Activated naive CD8-positive, alpha-beta T cell treated with anti-CD3 and anti-CD28 coated beads for 36 hours (primary cell): ENCODE data around the gene HUWE1. TPM values are rescaled to one million over a fixed set of nuclear protein-coding genes. Genes with fewer than 3 reads are reported as not detected.

Source experiments
- DNase-seq: peaks from one replicate; pipeline ENCODE4 v3.0.0; 2021
- H3K27ac Mint-ChIP-seq: one replicate; pipeline ENCODE4 v1.8.0; 2022; ENCODE audit warnings: mild to moderate bottlenecking, moderate library complexity, mixed read lengths
- H3K27me3 Mint-ChIP-seq: one replicate; pipeline ENCODE4 v1.8.0; 2022; ENCODE audit warnings: mild to moderate bottlenecking, mixed read lengths
- H3K36me3 Mint-ChIP-seq: one replicate; pipeline ENCODE4 v1.8.0; 2021; ENCODE audit warnings: mild to moderate bottlenecking, mixed read lengths
- H3K4me1 Mint-ChIP-seq: one replicate; pipeline ENCODE4 v1.8.0; 2021; ENCODE audit warnings: mixed read lengths
- H3K4me3 Mint-ChIP-seq: one replicate; pipeline ENCODE4 v1.8.0; 2022; ENCODE audit warnings: mild to moderate bottlenecking, moderate library complexity, mixed read lengths
- H3K9me3 Mint-ChIP-seq: one replicate; pipeline ENCODE4 v1.8.0; 2022; ENCODE audit warnings: mixed read lengths
- total RNA-seq, 2 experiments: library from RNA; stranded (reverse); gene quantifications; one replicate each; pipeline ENCODE4 v1.2.3, GENCODE V29; 2021

The HUWE1 gene
- total RNA-seq, 2 experiments from 2014 or later: 261 to 273 TPM

DNA sequence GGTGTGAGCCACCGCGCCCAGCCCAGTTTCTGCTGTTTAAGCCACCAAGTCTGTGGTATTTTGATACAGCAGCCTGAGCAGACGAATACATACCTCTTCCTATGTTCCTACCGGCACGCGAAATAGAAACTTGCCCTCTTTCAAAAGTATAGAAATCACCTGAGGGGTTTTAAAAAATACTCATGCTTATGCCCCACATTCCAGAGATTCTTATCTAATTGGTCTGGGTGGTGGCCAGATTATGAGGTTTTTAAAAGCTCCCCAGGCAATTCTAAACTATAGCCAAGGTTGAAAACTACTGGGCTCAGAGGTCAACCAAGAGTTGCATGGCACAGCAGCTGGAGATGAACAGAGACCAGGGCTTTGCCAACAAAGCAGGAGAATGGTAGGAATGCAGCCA is 24.9 kb upstream of the HUWE1 start:
- Mint-ChIP-seq H3K9me3 (no peaks in the 10 kb centered on the region), H3K27ac (no peak overlapping the region), H3K4me1 (peaks cover 20% of the 10 kb centered on the region), H3K36me3 (peaks cover 21% of the 10 kb centered on the region), H3K27me3 (no peaks in the 10 kb centered on the region), H3K4me3 (no peak overlapping the region)
- no peak for DNase-seq

DNA sequence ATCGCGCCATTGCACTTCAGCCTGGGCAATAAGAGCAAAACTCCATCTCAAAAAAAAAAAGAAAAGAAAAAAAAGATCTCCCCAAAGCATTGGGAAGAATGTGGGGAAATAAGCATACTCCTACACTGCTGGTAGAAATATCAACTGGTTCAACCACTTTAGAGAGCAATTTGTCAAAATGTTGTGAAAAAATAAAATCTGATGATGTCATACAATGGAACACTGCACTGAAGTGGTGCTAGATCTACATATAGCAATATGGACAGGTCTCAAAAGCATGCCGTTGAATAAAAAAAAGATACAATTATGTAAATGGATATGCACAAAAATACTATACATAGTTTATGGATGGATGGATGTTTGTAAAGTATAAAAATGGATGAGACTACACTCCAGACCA is 18.3 kb upstream of the HUWE1 start:
- no peaks in the 10 kb centered on the region for H3K4me1 Mint-ChIP-seq
- H3K9me3 Mint-ChIP-seq: peaks cover 2% of the 10 kb centered on the region
- H3K36me3 Mint-ChIP-seq: peaks cover 8% of the 10 kb centered on the region
- no peak overlapping the region for H3K27ac Mint-ChIP-seq
- no peak for DNase-seq
- no peak overlapping the region for H3K4me3 Mint-ChIP-seq
- H3K27me3 Mint-ChIP-seq: no peaks in the 10 kb centered on the region

GRCh38 chrX:53704294-53704693 is 17.8 kb upstream of the HUWE1 start:
- H3K36me3 Mint-ChIP-seq: peaks cover 12% of the 10 kb centered on the region
- no peaks in the 10 kb centered on the region for H3K4me1 Mint-ChIP-seq
- no peak overlapping the region for H3K27ac Mint-ChIP-seq
- no peak overlapping the region for H3K4me3 Mint-ChIP-seq
- H3K9me3 Mint-ChIP-seq: peaks cover 2% of the 10 kb centered on the region
- no peaks in the 10 kb centered on the region for H3K27me3 Mint-ChIP-seq
- DNase-seq: no peak

DNA sequence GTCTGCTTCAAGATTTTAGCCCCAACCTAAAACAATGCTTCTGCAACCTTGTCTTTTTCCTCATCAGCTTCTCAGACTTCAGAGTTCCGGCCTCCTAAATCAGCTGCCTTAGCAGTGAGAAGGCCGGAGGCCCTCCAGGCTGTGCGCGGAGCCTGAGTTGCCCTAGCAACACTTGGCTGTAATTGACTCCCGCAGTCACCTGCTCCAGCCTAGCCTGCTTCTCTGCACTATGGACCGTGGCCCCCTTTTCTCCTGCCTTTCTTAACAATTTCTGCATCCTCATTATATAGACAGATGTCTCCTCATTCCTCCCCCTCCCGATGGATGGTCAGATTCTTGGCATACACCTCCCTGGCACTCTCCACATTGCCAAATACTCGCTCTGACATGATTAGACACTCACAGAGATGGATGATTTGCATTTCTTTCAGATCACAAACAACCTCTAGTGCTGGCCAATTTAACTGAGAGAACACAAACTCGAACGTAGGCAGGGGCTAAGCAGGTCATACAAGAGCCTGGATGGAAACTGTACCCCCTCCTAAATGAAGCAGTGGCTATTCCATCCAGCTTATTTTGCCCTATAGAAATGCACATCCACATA is 9.5 kb upstream of the HUWE1 start:
- Mint-ChIP-seq H3K27ac (no peak overlapping the region), H3K4me3 (no peak overlapping the region), H3K27me3 (no peaks in the 10 kb centered on the region), H3K36me3 (peaks cover 8% of the 10 kb centered on the region), H3K9me3 (peaks cover 1% of the 10 kb centered on the region), H3K4me1 (peaks cover 11% of the 10 kb centered on the region)
- no peak for DNase-seq

DNA sequence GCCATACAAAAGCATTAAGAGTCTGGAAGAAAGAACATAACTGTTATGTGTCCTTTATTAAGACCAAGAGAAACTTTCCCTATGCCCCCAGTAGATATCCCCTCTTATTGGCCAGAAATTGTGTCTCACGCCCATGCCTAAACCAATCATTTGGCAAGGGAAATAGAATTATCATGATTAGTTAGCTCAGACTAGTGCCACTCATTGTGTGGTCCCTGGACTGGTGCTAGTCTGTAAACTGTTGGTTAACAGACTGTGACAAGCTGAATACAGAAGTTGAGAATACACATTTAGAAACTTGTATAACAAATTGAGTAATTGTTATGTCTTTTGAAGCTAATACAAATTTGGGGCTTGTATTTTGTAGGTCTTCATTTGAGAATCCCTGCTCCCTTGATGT is 8.1 kb upstream of the HUWE1 start:
- H3K4me3 Mint-ChIP-seq: no peak overlapping the region
- H3K36me3 Mint-ChIP-seq: peaks cover 3% of the 10 kb centered on the region
- no peaks in the 10 kb centered on the region for H3K27me3 Mint-ChIP-seq
- peaks cover 1% of the 10 kb centered on the region for H3K9me3 Mint-ChIP-seq
- no peak for DNase-seq
- no peak overlapping the region for H3K27ac Mint-ChIP-seq
- H3K4me1 Mint-ChIP-seq: peaks cover 13% of the 10 kb centered on the region

DNA sequence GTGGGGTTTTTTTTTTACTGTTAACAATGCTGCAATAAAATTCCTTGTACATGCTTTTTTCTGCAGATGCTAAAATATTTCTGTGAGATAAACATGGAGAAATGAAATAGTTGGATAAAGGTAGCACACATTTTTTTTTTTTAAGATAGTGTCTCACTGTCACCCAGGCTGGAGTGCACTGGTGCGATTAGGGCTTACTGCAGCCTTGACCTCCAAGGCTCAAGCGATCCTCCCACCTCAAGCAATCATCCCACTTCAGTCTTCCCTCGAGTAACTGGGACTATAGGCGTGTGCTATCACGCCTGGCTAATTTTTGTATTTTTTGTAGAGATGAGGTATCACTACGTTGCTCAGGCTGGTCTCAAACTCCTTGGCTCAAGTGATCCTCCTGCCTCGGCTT is 1.8 kb upstream of the HUWE1 start:
- Mint-ChIP-seq H3K9me3 (peaks cover 1% of the 10 kb centered on the region), H3K27me3 (no peaks in the 10 kb centered on the region), H3K27ac (no peak overlapping the region), H3K4me1 (peaks cover 12% of the 10 kb centered on the region), H3K4me3 (no peak overlapping the region), H3K36me3 (peaks cover 12% of the 10 kb centered on the region)
- DNase-seq: no peak

- H3K27ac Mint-ChIP-seq: peak overlapping the region; percentile 96
- no peak for DNase-seq
These were observed 808 bp downstream of the HUWE1 start for GRCh38 chrX:53685711-53686110.

DNA sequence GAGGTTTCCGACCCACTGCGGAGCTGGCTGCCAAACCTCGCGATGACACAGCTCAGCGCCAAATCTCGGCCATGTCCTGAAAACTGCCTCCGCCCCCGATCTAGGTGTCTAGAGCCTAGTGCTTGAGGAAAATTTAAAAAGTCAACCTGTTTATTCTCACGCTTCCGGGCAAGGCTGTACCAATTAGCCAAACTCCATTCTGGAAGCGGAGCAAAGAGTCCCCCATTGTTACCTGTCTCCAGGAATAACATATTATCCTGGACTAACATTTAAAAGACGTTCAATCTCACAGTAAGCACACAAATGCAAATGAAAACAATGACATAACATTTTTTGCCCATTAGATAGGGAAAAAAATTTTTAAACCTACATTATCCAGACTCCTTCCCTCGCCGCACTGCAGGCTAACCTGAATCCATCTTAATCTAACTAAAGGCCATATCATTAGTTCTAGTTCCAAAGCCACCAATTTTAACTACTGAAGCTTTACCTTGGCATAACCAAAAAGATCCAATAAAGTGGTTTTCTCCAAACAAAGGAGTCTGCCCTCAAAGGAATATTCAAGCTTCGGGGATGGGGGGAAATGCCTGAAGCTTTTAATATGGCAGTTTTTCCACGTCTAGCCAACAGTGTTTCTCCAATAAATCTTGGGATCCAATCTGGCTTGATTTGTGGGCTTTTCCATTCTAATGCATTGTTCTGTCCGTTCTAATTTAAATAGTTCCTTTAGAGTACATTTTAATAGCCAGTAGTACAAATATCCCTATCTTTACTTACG is 1.9 kb downstream of the HUWE1 start:
- Mint-ChIP-seq H3K36me3 (peaks cover 42% of the 10 kb centered on the region), H3K9me3 (peaks cover 1% of the 10 kb centered on the region), H3K4me3 (peak overlapping the region; percentile 95), H3K27me3 (no peaks in the 10 kb centered on the region), H3K4me1 (peaks cover 24% of the 10 kb centered on the region), H3K27ac (peak overlapping the region; percentile 96)
- no peak for DNase-seq

More at GRCh38 chrX:53685711-53686110, 808 bp downstream of the HUWE1 start:
- Mint-ChIP-seq H3K27me3 (no peaks in the 10 kb centered on the region), H3K4me3 (peak overlapping the region; percentile 95), H3K36me3 (peaks cover 34% of the 10 kb centered on the region), H3K9me3 (peaks cover 1% of the 10 kb centered on the region), H3K4me1 (peaks cover 17% of the 10 kb centered on the region)

GRCh38 chrX:53683556-53684414 is 2.7 kb downstream of the HUWE1 start:
- H3K27me3 Mint-ChIP-seq: no peaks in the 10 kb centered on the region
- peaks cover 25% of the 10 kb centered on the region for H3K4me1 Mint-ChIP-seq
- peak overlapping the region; percentile 95 for H3K4me3 Mint-ChIP-seq
- H3K9me3 Mint-ChIP-seq: peaks cover 1% of the 10 kb centered on the region
- H3K36me3 Mint-ChIP-seq: peaks cover 48% of the 10 kb centered on the region
- peak overlapping the region; percentile 96 for H3K27ac Mint-ChIP-seq
- DNase-seq: peak; percentile 89

GRCh38 chrX:53682885-53683555 is 3.5 kb downstream of the HUWE1 start:
- peaks cover 51% of the 10 kb centered on the region for H3K36me3 Mint-ChIP-seq
- H3K27ac Mint-ChIP-seq: peak overlapping the region; percentile 96
- H3K4me3 Mint-ChIP-seq: peak overlapping the region; percentile 95
- peak; percentile 36 for DNase-seq
- H3K27me3 Mint-ChIP-seq: no peaks in the 10 kb centered on the region
- H3K4me1 Mint-ChIP-seq: peaks cover 28% of the 10 kb centered on the region
- H3K9me3 Mint-ChIP-seq: peaks cover 1% of the 10 kb centered on the region

GRCh38 chrX:53681661-53682060 is 4.9 kb downstream of the HUWE1 start:
- peak overlapping the region; percentile 82 for H3K4me3 Mint-ChIP-seq
- peaks cover 28% of the 10 kb centered on the region for H3K4me1 Mint-ChIP-seq

DNA sequence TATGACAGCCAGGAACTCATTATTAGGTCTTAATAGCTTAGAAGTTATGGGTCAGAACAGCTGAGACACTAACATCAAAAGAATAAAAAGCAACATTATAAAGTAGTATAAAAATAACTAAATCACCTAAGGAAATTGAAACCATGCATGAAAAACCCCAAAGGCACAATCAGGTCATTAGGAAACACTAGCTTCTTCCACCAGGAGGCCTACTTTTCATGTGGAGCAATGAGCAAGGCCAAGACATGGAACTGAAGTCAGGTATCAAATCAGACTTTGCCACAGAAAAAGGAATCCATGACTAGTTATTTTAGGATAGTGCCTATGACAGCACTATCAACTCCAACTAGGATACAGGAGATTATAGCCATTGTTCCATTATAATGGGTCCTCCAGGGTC is 7.9 kb downstream of the HUWE1 start:
- Mint-ChIP-seq H3K4me1 (peaks cover 41% of the 10 kb centered on the region), H3K27me3 (no peaks in the 10 kb centered on the region), H3K4me3 (no peak overlapping the region), H3K27ac (peak overlapping the region; percentile 60), H3K9me3 (peaks cover 1% of the 10 kb centered on the region), H3K36me3 (peaks cover 52% of the 10 kb centered on the region)
- no peak for DNase-seq

More at GRCh38 chrX:53681661-53682060, 4.9 kb downstream of the HUWE1 start:
- Mint-ChIP-seq H3K9me3 (peaks cover 1% of the 10 kb centered on the region), H3K27me3 (no peaks in the 10 kb centered on the region), H3K36me3 (peaks cover 56% of the 10 kb centered on the region), H3K27ac (peak overlapping the region; percentile 90)
- DNase-seq: peak; percentile 7

GRCh38 chrX:53677286-53677685 is 9.2 kb downstream of the HUWE1 start:
- H3K36me3 Mint-ChIP-seq: peaks cover 44% of the 10 kb centered on the region
- peaks cover 1% of the 10 kb centered on the region for H3K9me3 Mint-ChIP-seq
- H3K27ac Mint-ChIP-seq: no peak overlapping the region
- H3K4me3 Mint-ChIP-seq: no peak overlapping the region
- H3K4me1 Mint-ChIP-seq: peaks cover 41% of the 10 kb centered on the region
- no peak for DNase-seq
- no peaks in the 10 kb centered on the region for H3K27me3 Mint-ChIP-seq

DNA sequence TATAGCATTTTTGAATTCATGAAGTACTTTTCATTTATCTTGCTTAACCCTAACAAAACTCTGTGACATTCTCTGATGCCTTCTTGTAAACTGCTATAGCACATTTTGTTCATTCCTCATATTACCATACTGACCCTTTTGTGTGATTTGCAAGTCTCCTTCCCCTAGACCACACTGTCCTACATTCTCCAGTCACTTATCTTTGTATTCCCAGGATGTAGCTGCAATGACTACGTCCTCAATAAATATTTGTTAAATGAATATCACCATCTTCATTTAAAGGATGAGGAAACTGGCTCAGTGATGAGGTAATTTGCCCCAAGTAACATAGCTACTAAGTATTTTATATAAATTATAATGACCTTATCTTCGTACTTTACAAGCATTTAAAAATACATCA is 11.9 kb downstream of the HUWE1 start:
- Mint-ChIP-seq H3K4me1 (peaks cover 29% of the 10 kb centered on the region), H3K27ac (peak overlapping the region; percentile 31), H3K27me3 (no peaks in the 10 kb centered on the region), H3K36me3 (peaks cover 31% of the 10 kb centered on the region), H3K4me3 (no peak overlapping the region), H3K9me3 (no peaks in the 10 kb centered on the region)
- DNase-seq: no peak

DNA sequence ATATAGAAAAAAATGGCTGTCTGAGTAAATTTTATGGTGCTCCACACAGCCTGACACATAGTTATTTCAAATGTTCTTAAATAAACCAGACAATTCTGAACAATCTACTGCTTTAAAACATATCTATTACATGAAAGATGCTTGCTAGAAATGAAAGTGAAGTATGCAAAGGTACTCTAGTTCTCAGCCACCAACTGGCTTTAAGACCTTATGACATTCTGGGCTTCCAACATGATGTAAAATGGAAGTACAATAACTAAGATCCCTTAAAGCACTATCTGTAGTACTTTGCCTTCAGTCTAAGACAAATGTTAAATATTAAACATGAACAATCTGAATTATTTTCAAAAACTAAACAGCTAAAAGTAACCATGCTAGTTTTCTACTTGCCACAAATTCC is 17.3 kb downstream of the HUWE1 start:
- H3K4me3 Mint-ChIP-seq: no peak overlapping the region
- no peaks in the 10 kb centered on the region for H3K9me3 Mint-ChIP-seq

More for the DNA sequence above, 17.3 kb downstream of the HUWE1 start:
- DNase-seq: no peak
- no peaks in the 10 kb centered on the region for H3K27me3 Mint-ChIP-seq
- H3K36me3 Mint-ChIP-seq: peaks cover 29% of the 10 kb centered on the region
- H3K4me1 Mint-ChIP-seq: peaks cover 14% of the 10 kb centered on the region
- no peak overlapping the region for H3K27ac Mint-ChIP-seq
